Retina (tissue), 1 donor: ENCODE measurements around the gene LRRC37A3.
"Not testable (repeated sequence)": the region's sequence is repeated elsewhere in the genome, so short reads cannot be mapped to it uniquely, and the experiment has no call there.

Experiments
- DNase-seq: peaks from one replicate; pipeline ENCODE4 v3.0.0-alpha.2; 2016

The LRRC37A3 gene

DNA sequence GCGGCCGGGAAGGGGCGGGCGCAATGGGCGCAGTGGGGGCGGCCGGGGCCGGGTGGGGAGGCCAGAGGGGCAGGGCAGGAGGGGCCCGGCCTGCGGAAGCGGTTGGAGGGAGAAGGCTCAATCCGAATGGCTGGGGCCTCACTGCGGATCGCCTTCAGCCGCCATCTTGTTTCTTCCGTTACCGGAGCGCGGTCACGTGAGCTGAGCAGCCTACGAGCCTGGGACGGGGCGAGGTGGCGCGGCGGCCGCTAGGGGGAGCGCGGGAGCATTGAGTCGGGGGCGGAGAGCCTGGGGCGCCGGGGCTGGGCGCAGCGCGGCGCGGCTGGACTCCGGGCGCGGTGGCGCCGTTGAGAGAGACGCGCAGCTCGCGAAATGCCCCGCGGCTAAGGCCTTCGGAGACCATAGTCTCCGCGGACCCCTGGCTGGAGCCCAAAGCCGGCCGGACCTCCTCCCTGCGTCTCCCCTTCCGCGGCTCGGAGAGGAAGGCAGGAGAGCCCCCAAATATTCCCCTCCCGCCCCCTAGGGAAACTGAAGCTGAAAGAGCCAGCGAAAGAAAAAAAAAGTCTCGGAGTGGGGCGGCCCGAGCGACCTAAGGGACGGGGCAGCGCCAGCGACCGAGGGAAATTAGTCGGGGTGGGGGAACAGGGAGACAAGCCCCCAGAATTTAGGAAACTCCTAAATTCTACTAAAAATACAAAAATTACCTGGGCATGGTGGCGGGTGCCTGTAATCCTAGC lies at the start of gene LRRC37A3:
LRRC37A3 (minus strand) TSS at position 190 of the 737 bp plus-strand sequence. CDS start 22,221 bp downstream, outside the sequence.
- peak; percentile 98 for DNase-seq

GRCh38 chr17:64965873-64966287 lies 46.6 kb upstream of the LRRC37A3 start:
- DNase-seq, result peak; percentile 86

DNA sequence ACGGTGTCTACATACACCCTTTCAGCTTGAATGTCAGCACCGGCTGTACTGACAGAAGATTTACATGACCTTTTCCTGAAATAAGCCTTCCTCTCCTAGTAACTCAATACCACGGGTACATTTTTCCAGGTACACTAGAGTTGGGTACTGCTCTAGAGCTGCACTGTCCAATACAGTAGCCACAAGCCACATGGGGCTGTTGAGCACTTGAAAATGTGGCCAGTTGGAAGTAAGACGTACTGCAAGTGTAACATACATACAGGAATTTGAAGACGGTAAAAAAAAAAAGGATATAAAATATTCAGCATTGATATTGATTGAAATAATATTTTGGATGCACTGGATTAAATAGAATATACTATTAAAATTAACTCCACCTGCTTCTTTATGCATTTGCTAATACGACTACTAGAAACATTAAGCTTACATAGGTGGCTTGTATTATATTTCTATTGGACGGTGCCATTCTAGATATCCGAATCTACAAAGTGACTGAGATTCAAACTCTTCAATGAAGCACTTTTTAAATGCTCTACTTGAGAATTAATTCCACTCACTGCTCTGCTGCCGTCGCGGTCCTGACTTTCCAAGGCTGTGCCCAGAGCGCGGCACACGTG lies 46.1 kb upstream of the LRRC37A3 start:
- DNase-seq, result peak; percentile 48

DNA sequence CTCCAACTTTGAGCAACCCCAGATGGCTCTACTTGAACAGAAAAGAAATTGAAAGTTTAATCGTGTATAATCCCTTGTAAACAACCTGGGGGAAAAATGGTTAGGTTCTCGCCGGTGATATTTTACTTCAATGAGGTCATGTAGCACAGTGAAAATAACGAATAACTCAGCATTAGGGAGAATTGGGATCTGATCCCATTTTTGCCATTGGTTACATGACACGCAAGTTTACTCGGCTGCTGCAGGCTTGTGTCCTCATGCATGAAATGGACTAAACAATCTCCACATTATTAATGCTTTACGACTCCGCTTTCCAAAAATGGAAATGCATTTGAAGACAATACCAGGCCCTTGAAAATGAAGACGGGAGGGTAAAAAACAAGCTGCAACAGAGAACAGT lies 45.5 kb upstream of the LRRC37A3 start:
- DNase-seq, result peak; percentile 61

GRCh38 chr17:64963814-64964213 lies 44.5 kb upstream of the LRRC37A3 start:
- not testable (repeated sequence) for DNase-seq

GRCh38 chr17:64961563-64962378 lies 42.5 kb upstream of the LRRC37A3 start:
- DNase-seq, result peak; percentile 68

DNA sequence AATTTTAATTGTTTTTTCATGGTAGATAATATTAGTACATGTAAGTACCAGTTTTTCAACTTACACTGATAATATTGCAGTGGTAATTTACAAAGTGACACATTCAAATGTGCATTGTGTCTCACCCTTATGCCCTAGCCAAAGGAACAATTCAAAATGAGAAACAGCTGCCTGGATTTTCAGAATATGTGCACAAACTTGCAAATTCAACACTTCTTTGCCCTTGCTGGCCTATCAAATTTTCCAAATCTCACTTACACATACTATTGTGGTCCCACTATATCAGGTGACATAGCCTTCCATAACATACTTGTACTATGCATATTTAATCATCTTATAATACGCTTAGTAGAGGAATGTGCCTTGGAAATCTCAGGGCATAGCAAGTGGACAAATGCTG lies 32.6 kb upstream of the LRRC37A3 start:
- no peak for DNase-seq

DNA sequence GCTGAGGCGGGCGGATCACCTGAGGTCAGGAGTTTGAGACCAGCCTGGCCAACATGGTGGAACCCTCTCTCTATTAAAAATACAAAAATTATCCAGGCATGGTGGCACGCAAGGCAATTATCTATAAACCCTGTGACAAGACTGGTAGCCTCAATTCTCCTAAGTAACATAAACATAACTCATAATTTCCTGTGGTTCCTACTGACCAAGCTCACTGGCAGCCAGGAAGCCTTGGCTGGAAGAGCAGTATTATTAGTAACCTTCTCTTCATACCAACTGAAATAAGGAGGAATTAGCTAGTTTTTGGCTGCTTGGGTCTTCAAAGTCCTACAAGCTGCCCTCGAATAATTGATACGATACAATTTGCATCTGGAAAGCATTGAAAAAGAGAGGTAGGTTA lies 31.6 kb upstream of the LRRC37A3 start:
- no peak for DNase-seq

GRCh38 chr17:64947152-64947551 lies 27.9 kb upstream of the LRRC37A3 start:
- DNase-seq, result no peak

- DNase-seq, result no peak
Measured at GRCh38 chr17:64941761-64942160, 22.5 kb upstream of the LRRC37A3 start.

- no peak for DNase-seq
Measured at GRCh38 chr17:64941045-64941444, 21.8 kb upstream of the LRRC37A3 start.

GRCh38 chr17:64940055-64940454 lies 20.8 kb upstream of the LRRC37A3 start:
- no peak for DNase-seq

- DNase-seq, result peak; percentile 19
Measured at GRCh38 chr17:64938925-64939474, 19.7 kb upstream of the LRRC37A3 start.

- no peak for DNase-seq
Measured at GRCh38 chr17:64938290-64938689, 19.0 kb upstream of the LRRC37A3 start.

DNA sequence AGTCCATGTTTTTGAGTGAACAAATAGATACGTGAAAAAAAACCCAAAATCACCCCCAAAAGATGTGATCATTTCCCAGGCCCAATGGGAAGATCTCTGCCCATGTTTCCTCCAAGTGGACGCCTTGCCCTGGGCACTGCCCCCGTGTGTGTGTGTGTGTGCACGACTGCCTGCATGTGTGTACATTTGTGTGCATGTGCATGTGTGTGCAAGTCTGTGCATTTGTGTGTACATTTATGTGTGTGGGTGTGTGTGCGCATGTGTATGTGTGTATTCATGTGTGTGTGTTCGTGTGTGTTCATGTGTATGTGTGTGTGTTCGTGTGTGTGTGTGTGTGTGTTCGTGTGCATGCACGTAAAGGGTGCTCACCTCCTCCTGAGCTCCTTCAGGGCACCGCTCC lies 16.8 kb upstream of the LRRC37A3 start:
- no peak for DNase-seq

- not testable (repeated sequence) for DNase-seq
Measured at GRCh38 chr17:64934284-64934778, 15.1 kb upstream of the LRRC37A3 start.

DNA sequence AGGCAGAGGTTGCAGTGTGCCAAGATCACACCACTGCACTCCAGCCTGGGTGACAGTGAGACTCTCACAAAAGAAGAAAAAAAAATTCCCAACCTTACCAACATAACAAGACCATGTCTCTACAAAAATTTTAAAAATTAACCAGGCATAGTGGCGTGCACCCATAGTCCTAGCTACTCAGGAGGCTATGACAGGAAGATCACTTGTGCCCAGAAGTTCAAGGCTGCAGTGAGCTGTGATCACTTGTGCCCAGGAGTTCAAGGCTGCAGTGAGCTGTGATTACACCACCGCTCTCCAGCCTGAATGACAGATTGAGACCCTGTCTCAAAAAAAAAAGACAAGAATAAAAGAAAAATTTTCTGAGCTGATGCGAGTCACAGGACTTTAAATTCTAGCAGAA lies 13.6 kb upstream of the LRRC37A3 start:
- DNase-seq, result not testable (repeated sequence)

- DNase-seq, result not testable (repeated sequence)
Measured at GRCh38 chr17:64930374-64930773, 11.1 kb upstream of the LRRC37A3 start.

DNA sequence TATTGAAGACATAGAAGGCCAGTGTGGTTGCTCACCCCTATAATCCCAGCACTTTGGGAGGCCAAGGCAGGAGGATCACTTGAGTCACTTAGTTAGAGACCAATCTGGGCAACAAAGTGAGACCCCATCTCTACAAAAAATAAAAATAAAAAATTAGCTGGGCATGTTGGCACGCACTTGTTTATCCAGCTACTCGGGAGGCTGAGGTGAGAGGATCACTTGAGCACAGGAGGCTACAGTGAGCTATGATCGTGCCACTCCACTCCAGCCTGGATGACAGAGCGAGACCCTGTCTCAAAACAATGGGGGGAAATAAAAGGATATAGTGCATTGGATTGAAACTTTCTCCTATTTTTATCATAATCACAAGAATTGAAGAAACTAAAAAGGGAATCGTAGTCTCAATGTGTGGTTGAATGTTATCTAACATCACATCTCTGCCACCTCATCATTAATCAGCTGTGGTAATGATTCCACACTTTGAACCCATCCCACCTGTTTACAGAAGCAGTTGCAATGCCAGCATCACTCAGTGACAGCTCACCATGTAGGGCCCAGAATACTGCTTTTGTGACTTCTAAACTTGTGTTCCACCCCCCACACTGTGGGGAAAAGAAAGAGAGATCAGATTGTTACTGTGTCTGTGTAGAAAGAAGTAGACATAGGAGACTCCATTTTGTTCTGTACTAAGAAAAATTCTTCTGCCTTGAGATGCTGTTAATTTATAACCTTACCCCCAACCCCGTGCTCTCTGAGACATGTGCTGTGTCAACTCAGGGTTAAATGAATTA lies 10.3 kb upstream of the LRRC37A3 start:
- DNase-seq, result not testable (repeated sequence)

DNA sequence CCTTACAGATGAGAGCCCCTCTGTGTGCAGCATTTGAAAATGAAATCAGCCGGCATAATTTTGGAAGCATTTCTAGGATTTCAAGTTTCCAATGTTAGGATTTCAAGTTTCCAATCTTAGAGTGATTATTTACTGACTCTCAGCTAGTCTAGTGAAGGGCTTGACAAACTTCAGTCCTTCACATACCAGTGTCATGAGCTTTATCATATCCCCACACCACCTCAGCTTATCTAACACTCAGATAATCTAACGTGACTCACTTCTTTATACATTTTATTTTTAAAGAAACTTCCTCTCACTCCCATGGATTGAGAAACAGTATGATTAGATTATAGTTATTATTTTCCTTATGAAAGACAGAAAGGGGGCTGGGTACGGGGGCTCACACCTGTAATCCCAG lies 9.4 kb upstream of the LRRC37A3 start:
- not testable (repeated sequence) for DNase-seq

- DNase-seq, result not testable (repeated sequence)
Measured at GRCh38 chr17:64927444-64927843, 8.2 kb upstream of the LRRC37A3 start.

DNA sequence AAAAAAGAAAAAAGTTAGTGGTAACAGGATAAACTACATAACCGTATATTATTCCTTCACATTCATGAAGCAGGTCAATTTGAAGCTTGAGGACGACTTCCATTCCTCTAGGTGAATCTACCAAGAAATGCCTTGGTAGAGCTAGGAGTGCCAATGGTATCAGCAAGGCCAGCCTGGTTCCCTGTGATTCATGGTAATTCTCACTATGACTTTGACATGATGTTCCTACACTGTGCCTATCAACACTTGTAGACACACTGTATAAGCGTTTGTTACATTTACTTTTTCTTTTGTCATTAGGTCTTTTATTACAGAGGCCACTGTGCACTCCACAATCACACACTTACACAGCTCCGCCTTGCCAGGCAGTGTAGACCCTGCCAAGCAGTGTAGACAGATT lies 7.2 kb upstream of the LRRC37A3 start:
- not testable (repeated sequence) for DNase-seq
